GM23338 (cell line): ENCODE results near the gene FOCAD. TPM values are rescaled to one million over a fixed set of nuclear protein-coding genes. Genes with fewer than 3 reads are reported as not detected.

Experiments
- ATAC-seq: fragments of 200-7000 bp; cut with Tn5 transposase; 3 replicates; pipeline ENCODE4 v1.9.1; 2020
- DNase-seq: peaks from one replicate; pipeline ENCODE4 v3.0.0-alpha.2; 2015; ENCODE audit warnings: low spot score
- H2AFZ ChIP-seq: fragments of 200-600 bp; sonication (generic); 2 replicates; pipeline ENCODE4 v1.8.0; 2016; ENCODE audit warnings: antibody characterized with exemption, mild to moderate bottlenecking, moderate library complexity
- H3F3A ChIP-seq: fragments of 200-600 bp; sonication (generic); replicated peaks from 2 replicates; pipeline ENCODE4 v1.8.0; 2017; ENCODE audit warnings: antibody characterized with exemption, mixed run types, low read depth
- H3K27ac ChIP-seq: fragments of 200-600 bp; sonication (generic); 2 replicates; pipeline ENCODE4 v1.6.1; 2016; ENCODE audit warnings: low read depth
- H3K27me3 ChIP-seq: fragments of 200-600 bp; sonication (generic); 2 replicates; pipeline ENCODE4 v1.8.0; 2016; ENCODE audit warnings: mild to moderate bottlenecking, mixed run types, moderate library complexity; ENCODE audit not compliant: insufficient read depth
- H3K36me3 ChIP-seq: fragments of 200-600 bp; sonication (generic); 2 replicates; pipeline ENCODE4 v1.8.0; 2016; ENCODE audit warnings: mild to moderate bottlenecking; ENCODE audit not compliant: insufficient read depth
- H3K4me1 ChIP-seq: fragments of 200-600 bp; sonication (generic); 2 replicates; pipeline ENCODE4 v1.8.0; 2016; ENCODE audit warnings: mild to moderate bottlenecking, moderate library complexity; ENCODE audit not compliant: insufficient read depth
- H3K4me2 ChIP-seq: fragments of 200-600 bp; sonication (generic); 2 replicates; pipeline ENCODE4 v1.7.1; 2017; ENCODE audit warnings: mixed run types
- H3K4me3 ChIP-seq: fragments of 200-600 bp; sonication (generic); 2 replicates; pipeline ENCODE4 v1.6.1; 2016; ENCODE audit warnings: mixed run types
- H3K79me2 ChIP-seq: fragments of 200-600 bp; sonication (generic); replicated peaks from 2 replicates; pipeline ENCODE4 v1.8.0; 2017; ENCODE audit warnings: mild to moderate bottlenecking; ENCODE audit not compliant: insufficient read depth
- H3K9me2 ChIP-seq: fragments of 200-600 bp; sonication (generic); 2 replicates; pipeline ENCODE4 v1.8.0; 2017; ENCODE audit not compliant: insufficient read depth
- H4K20me1 ChIP-seq: fragments of 200-600 bp; sonication (generic); replicated peaks from 2 replicates; pipeline ENCODE4 v1.8.0; 2017; ENCODE audit warnings: mild to moderate bottlenecking; ENCODE audit not compliant: insufficient read depth
- H3K27ac Mint-ChIP-seq: 2 replicates; pipeline ENCODE4 v1.8.0; 2020; ENCODE audit warnings: inconsistent platforms, mild to moderate bottlenecking, moderate library complexity, mixed read lengths
- H3K27me3 Mint-ChIP-seq: 3 replicates; pipeline ENCODE4 v1.8.0; 2022; ENCODE audit warnings: low read depth, mild to moderate bottlenecking, moderate library complexity, mixed read lengths, inconsistent platforms; ENCODE audit not compliant: insufficient read depth, poor library complexity
- H3K36me3 Mint-ChIP-seq: 3 replicates; pipeline ENCODE4 v1.8.0; 2021; ENCODE audit warnings: low read depth, mild to moderate bottlenecking, inconsistent platforms, moderate library complexity, mixed read lengths
- H3K4me1 Mint-ChIP-seq: 3 replicates; pipeline ENCODE4 v1.8.0; 2020; ENCODE audit warnings: mild to moderate bottlenecking, inconsistent platforms, mixed read lengths
- H3K4me3 Mint-ChIP-seq: 3 replicates; pipeline ENCODE4 v1.8.0; 2021; ENCODE audit warnings: moderate library complexity, mild to moderate bottlenecking, inconsistent platforms, mixed read lengths
- H3K9me3 Mint-ChIP-seq: 3 replicates; pipeline ENCODE4 v1.8.0; 2020; ENCODE audit warnings: moderate library complexity, mild to moderate bottlenecking, inconsistent platforms, mixed read lengths
- CREB1 ChIP-seq: fragments of 250-450 bp; sonication (Bioruptor Pico); IDR thresholded peaks from 2 replicates; pipeline ENCODE4 v1.5.0; 2020; ENCODE audit warnings: low read depth, mild to moderate bottlenecking, moderate library complexity
- EZH2 ChIP-seq: fragments of 200-600 bp; sonication (generic); IDR thresholded peaks from one replicate; pipeline ENCODE4 v1.8.0; 2017; ENCODE audit warnings: antibody characterized with exemption, mild to moderate bottlenecking, low read depth; ENCODE audit not compliant: unreplicated experiment
- EZH2phosphoT487 ChIP-seq: fragments of 200-600 bp; sonication (generic); IDR thresholded peaks from one replicate; pipeline ENCODE4 v1.8.1; 2018; ENCODE audit warnings: antibody characterized with exemption; ENCODE audit not compliant: unreplicated experiment
- JUNB ChIP-seq: IDR thresholded peaks from one replicate; pipeline ENCODE4 v1.6.1; 2016; ENCODE audit warnings: antibody characterized with exemption; ENCODE audit not compliant: unreplicated experiment
- NANOG ChIP-seq: IDR thresholded peaks from 2 replicates; pipeline ENCODE4 v1.6.1; 2016; ENCODE audit warnings: antibody characterized with exemption, borderline replicate concordance
- POLR2AphosphoS5 ChIP-seq: IDR thresholded peaks from 2 replicates; pipeline ENCODE4 v1.6.1; 2016; ENCODE audit warnings: antibody characterized with exemption, low read depth
- STAT1 ChIP-seq: IDR thresholded peaks from one replicate; pipeline ENCODE4 v1.6.1; 2016; ENCODE audit warnings: antibody characterized with exemption; ENCODE audit not compliant: unreplicated experiment
- ZNF114 ChIP-seq: fragments of 250-450 bp; sonication (Bioruptor Pico); IDR thresholded peaks from 2 replicates; pipeline ENCODE4 v1.5.0; 2020; ENCODE audit warnings: mild to moderate bottlenecking, moderate library complexity
- ZNF331 ChIP-seq: fragments of 250-450 bp; sonication (Bioruptor Pico); IDR thresholded peaks from 2 replicates; pipeline ENCODE4 v1.5.0; 2020; ENCODE audit warnings: low read depth, mild to moderate bottlenecking, moderate library complexity
- polyA plus RNA-seq: library from polyadenylated mRNA; unstranded; fragments of >200 nt; fragmentation: Nextera tagmentation; extraction: Ambion mirVana; gene quantifications from 2 replicates; pipeline ENCODE4 v1.2.1, GENCODE V29; 2016
- total RNA-seq: library from RNA; depleted of rRNA; stranded (reverse); fragments of >200 nt; shearing (Covaris generic); gene quantifications from 2 replicates; pipeline ENCODE4 v1.2.3, GENCODE V29; 2014
- TF ChIP-seq, protein P1 (sequence below): fragments of 250-450 bp; sonication (Bioruptor Pico); IDR thresholded peaks from 2 replicates; pipeline ENCODE4 v1.5.0; 2020; ENCODE audit warnings: mild to moderate bottlenecking, moderate library complexity
- TF ChIP-seq, protein P2 (sequence below): IDR thresholded peaks from 2 replicates; pipeline ENCODE4 v1.6.1; 2016; ENCODE audit warnings: antibody characterized with exemption
- TF ChIP-seq, protein P3 (sequence below): IDR thresholded peaks from one replicate; pipeline ENCODE4 v1.6.1; 2018; ENCODE audit warnings: antibody characterized with exemption; ENCODE audit not compliant: unreplicated experiment
- TF ChIP-seq, protein P4 (sequence below), 2 experiments: fragments of 200-600 bp in 1 of 2; sonication (generic) in 1 of 2; conservative IDR thresholded peaks; 2 replicates each; pipeline versions ENCODE4 v1.5.1 to v1.6.1; 2016 to 2017; ENCODE audit warnings: antibody characterized with exemption in 2 of 2, low read depth in 2 of 2, mild to moderate bottlenecking in 2 of 2, moderate library complexity in 1 of 2

FOCAD gene
- total and polyA plus RNA-seq, 2 experiments from 2014 or later = 13.7 to 66.5 TPM

DNA sequence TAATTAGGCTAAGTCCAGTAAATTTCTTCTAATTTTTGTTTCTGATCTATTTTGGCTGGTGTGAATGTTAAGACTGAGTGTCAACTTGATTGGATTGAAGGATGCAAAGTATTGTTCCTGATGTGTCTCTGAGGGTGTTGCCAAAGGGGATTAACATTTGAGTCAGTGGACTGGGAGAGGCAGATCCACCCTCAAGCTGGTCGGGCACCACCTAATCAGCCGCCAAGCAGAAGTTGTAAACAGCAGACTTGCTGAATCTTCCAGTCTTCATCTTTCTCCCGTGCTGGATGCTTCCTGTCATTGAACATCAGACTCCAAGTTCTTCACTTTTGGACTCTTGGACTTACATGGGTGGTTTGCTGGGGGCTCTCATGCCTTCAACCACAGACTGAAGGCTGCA lies 40.4 kb upstream of the FOCAD start:
- Mint-ChIP-seq H3K27me3 (no peaks in the 10 kb centered on the region), H3K4me3 (no peak overlapping the region), H3K36me3 (no peaks in the 10 kb centered on the region), H3K27ac (no peak overlapping the region), H3K9me3 (no peaks in the 10 kb centered on the region), H3K4me1 (peaks cover 3% of the 10 kb centered on the region; the same call in 2 of the 3 replicates)
- peak overlapping the region; percentile 15; the same call in 1 of the 2 replicates for H2AFZ ChIP-seq
- H3K27me3 ChIP-seq = no peaks in the 10 kb centered on the region
- ATAC-seq = no peak
- H4K20me1 ChIP-seq = no peaks in the 10 kb centered on the region
- DNase-seq = no peak
- no peaks in the 10 kb centered on the region for H3F3A ChIP-seq
- H3K36me3 ChIP-seq = no peaks in the 10 kb centered on the region
- H3K4me3 ChIP-seq = no peak overlapping the region
- H3K79me2 ChIP-seq = no peaks in the 10 kb centered on the region
- H3K4me2 ChIP-seq = no peak overlapping the region
- no peaks in the 10 kb centered on the region for H3K4me1 ChIP-seq
- H3K27ac ChIP-seq = no peak overlapping the region
- TF ChIP-seq STAT1 = no peak
- TF ChIP-seq NANOG = no peak
- TF ChIP-seq, protein P1, sequence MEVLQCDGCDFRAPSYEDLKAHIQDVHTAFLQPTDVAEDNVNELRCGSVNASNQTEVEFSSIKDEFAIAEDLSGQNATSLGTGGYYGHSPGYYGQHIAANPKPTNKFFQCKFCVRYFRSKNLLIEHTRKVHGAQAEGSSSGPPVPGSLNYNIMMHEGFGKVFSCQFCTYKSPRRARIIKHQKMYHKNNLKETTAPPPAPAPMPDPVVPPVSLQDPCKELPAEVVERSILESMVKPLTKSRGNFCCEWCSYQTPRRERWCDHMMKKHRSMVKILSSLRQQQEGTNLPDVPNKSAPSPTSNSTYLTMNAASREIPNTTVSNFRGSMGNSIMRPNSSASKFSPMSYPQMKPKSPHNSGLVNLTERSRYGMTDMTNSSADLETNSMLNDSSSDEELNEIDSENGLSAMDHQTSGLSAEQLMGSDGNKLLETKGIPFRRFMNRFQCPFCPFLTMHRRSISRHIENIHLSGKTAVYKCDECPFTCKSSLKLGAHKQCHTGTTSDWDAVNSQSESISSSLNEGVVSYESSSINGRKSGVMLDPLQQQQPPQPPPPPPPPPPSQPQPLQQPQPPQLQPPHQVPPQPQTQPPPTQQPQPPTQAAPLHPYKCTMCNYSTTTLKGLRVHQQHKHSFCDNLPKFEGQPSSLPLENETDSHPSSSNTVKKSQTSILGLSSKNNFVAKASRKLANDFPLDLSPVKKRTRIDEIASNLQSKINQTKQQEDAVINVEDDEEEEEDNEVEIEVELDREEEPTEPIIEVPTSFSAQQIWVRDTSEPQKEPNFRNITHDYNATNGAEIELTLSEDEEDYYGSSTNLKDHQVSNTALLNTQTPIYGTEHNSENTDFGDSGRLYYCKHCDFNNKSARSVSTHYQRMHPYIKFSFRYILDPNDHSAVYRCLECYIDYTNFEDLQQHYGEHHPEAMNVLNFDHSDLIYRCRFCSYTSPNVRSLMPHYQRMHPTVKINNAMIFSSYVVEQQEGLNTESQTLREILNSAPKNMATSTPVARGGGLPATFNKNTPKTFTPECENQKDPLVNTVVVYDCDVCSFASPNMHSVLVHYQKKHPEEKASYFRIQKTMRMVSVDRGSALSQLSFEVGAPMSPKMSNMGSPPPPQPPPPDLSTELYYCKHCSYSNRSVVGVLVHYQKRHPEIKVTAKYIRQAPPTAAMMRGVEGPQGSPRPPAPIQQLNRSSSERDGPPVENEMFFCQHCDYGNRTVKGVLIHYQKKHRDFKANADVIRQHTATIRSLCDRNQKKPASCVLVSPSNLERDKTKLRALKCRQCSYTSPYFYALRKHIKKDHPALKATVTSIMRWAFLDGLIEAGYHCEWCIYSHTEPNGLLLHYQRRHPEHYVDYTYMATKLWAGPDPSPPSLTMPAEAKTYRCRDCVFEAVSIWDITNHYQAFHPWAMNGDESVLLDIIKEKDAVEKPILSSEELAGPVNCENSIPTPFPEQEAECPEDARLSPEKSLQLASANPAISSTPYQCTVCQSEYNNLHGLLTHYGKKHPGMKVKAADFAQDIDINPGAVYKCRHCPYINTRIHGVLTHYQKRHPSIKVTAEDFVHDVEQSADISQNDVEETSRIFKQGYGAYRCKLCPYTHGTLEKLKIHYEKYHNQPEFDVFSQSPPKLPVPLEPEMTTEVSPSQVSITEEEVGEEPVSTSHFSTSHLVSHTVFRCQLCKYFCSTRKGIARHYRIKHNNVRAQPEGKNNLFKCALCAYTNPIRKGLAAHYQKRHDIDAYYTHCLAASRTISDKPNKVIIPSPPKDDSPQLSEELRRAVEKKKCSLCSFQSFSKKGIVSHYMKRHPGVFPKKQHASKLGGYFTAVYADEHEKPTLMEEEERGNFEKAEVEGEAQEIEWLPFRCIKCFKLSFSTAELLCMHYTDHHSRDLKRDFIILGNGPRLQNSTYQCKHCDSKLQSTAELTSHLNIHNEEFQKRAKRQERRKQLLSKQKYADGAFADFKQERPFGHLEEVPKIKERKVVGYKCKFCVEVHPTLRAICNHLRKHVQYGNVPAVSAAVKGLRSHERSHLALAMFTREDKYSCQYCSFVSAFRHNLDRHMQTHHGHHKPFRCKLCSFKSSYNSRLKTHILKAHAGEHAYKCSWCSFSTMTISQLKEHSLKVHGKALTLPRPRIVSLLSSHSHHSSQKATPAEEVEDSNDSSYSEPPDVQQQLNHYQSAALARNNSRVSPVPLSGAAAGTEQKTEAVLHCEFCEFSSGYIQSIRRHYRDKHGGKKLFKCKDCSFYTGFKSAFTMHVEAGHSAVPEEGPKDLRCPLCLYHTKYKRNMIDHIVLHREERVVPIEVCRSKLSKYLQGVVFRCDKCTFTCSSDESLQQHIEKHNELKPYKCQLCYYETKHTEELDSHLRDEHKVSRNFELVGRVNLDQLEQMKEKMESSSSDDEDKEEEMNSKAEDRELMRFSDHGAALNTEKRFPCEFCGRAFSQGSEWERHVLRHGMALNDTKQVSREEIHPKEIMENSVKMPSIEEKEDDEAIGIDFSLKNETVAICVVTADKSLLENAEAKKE = no peak
- TF ChIP-seq, protein P2, sequence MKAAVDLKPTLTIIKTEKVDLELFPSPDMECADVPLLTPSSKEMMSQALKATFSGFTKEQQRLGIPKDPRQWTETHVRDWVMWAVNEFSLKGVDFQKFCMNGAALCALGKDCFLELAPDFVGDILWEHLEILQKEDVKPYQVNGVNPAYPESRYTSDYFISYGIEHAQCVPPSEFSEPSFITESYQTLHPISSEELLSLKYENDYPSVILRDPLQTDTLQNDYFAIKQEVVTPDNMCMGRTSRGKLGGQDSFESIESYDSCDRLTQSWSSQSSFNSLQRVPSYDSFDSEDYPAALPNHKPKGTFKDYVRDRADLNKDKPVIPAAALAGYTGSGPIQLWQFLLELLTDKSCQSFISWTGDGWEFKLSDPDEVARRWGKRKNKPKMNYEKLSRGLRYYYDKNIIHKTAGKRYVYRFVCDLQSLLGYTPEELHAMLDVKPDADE = no peak
- TF ChIP-seq EZH2 = no peak
- TF ChIP-seq JUNB = no peak
- TF ChIP-seq, protein P3, sequence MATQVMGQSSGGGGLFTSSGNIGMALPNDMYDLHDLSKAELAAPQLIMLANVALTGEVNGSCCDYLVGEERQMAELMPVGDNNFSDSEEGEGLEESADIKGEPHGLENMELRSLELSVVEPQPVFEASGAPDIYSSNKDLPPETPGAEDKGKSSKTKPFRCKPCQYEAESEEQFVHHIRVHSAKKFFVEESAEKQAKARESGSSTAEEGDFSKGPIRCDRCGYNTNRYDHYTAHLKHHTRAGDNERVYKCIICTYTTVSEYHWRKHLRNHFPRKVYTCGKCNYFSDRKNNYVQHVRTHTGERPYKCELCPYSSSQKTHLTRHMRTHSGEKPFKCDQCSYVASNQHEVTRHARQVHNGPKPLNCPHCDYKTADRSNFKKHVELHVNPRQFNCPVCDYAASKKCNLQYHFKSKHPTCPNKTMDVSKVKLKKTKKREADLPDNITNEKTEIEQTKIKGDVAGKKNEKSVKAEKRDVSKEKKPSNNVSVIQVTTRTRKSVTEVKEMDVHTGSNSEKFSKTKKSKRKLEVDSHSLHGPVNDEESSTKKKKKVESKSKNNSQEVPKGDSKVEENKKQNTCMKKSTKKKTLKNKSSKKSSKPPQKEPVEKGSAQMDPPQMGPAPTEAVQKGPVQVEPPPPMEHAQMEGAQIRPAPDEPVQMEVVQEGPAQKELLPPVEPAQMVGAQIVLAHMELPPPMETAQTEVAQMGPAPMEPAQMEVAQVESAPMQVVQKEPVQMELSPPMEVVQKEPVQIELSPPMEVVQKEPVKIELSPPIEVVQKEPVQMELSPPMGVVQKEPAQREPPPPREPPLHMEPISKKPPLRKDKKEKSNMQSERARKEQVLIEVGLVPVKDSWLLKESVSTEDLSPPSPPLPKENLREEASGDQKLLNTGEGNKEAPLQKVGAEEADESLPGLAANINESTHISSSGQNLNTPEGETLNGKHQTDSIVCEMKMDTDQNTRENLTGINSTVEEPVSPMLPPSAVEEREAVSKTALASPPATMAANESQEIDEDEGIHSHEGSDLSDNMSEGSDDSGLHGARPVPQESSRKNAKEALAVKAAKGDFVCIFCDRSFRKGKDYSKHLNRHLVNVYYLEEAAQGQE = no peak
- TF ChIP-seq, protein P4, sequence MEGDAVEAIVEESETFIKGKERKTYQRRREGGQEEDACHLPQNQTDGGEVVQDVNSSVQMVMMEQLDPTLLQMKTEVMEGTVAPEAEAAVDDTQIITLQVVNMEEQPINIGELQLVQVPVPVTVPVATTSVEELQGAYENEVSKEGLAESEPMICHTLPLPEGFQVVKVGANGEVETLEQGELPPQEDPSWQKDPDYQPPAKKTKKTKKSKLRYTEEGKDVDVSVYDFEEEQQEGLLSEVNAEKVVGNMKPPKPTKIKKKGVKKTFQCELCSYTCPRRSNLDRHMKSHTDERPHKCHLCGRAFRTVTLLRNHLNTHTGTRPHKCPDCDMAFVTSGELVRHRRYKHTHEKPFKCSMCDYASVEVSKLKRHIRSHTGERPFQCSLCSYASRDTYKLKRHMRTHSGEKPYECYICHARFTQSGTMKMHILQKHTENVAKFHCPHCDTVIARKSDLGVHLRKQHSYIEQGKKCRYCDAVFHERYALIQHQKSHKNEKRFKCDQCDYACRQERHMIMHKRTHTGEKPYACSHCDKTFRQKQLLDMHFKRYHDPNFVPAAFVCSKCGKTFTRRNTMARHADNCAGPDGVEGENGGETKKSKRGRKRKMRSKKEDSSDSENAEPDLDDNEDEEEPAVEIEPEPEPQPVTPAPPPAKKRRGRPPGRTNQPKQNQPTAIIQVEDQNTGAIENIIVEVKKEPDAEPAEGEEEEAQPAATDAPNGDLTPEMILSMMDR (conservative IDR thresholded peaks at IDR 0.05; ENCODE audit: low read depth in 2 of 2) = no peak
- TF ChIP-seq CREB1 (CRISPR knock-in tag) = no peak
- no peak for TF ChIP-seq ZNF331
- TF ChIP-seq ZNF114 (CRISPR knock-in tag) = no peak
- no peak for TF ChIP-seq POLR2AphosphoS5
- no peak for TF ChIP-seq EZH2phosphoT487
- no peaks in the 10 kb centered on the region for H3K9me2 ChIP-seq
